IMR-90 (cell line): Measurements from ENCODE around the gene CTIF. TPM values are rescaled to one million over a fixed set of nuclear protein-coding genes. Genes with fewer than 3 reads are reported as not detected.

ENCODE experiments used
- ATAC-seq: fragments of 200-7000 bp; cut with Tn5 transposase; 2 replicates; pipeline ENCODE4 v1.9.1; 2020; ENCODE audit warnings: low read depth, mild to moderate bottlenecking, moderate library complexity
- BruUV-seq: library from RNA; stranded (reverse); fragments of 400-500 nt; replicated peaks from 2 replicates; lab custom pipeline; 2021; lab: Mats Ljungman, UMichigan
- CTCF ChIA-PET: fragments of 300-600 bp; formaldehyde crosslinking; extraction: SDS; loops from one replicate; lab custom pipeline; 2021; ENCODE audit warnings: antibody characterized with exemption; lab: Yijun Ruan, JAX
- POLR2A ChIA-PET: fragments of 300-600 bp; sonication (Branson Sonifier 250); formaldehyde crosslinking; loops from one replicate; lab custom pipeline; 2022; ENCODE audit warnings: antibody characterized with exemption; ENCODE audit not compliant: unreplicated experiment; lab: Charles Lee
- DNase-seq: peaks from one replicate; pipeline ENCODE4 v3.0.0; 2013
- H2AFZ ChIP-seq: replicated peaks from 2 replicates; pipeline ENCODE3; 2013; ENCODE audit warnings: low read length, mild to moderate bottlenecking; ENCODE audit not compliant: poor library complexity
- H2AK5ac ChIP-seq: 2 replicates; pipeline ENCODE4 v1.6.1; 2013; ENCODE audit warnings: low read depth, low read length, inconsistent platforms
- H2AK9ac ChIP-seq: replicated peaks from 2 replicates; pipeline ENCODE3; 2013; ENCODE audit warnings: mild to moderate bottlenecking, low read depth, low read length, moderate library complexity; ENCODE audit not compliant: poor library complexity
- H2BK120ac ChIP-seq: 2 replicates; pipeline ENCODE4 v1.6.1; 2013; ENCODE audit warnings: low read depth, low read length, inconsistent platforms
- H2BK15ac ChIP-seq: 3 replicates; pipeline ENCODE4 v1.6.1; 2013; ENCODE audit warnings: low read depth, low read length, inconsistent platforms
- H2BK20ac ChIP-seq: 2 replicates; pipeline ENCODE4 v1.6.1; 2013; ENCODE audit warnings: low read depth, mild to moderate bottlenecking, inconsistent platforms, low read length, moderate library complexity
- H2BK5ac ChIP-seq: 2 replicates; pipeline ENCODE4 v1.6.1; 2013; ENCODE audit warnings: mild to moderate bottlenecking, low read depth, low read length, inconsistent platforms; ENCODE audit not compliant: poor library complexity, severe bottlenecking
- H3K14ac ChIP-seq: replicated peaks from 2 replicates; pipeline ENCODE4 v1.6.1; 2013; ENCODE audit warnings: low read depth, low read length, inconsistent platforms
- H3K18ac ChIP-seq: 2 replicates; pipeline ENCODE4 v1.6.1; 2013; ENCODE audit warnings: low read depth, low read length, control low read depth
- H3K23ac ChIP-seq: 2 replicates; pipeline ENCODE4 v1.6.1; 2013; ENCODE audit warnings: low read depth, low read length, inconsistent platforms
- H3K27ac ChIP-seq: 2 replicates; pipeline ENCODE4 v1.5.1; 2013; ENCODE audit warnings: mild to moderate bottlenecking, control low read depth, low read length; ENCODE audit not compliant: insufficient read depth
- H3K27me3 ChIP-seq: 2 replicates; pipeline ENCODE4 v1.6.1; 2013; ENCODE audit warnings: low read length; ENCODE audit not compliant: control insufficient read depth, insufficient read depth
- H3K36me3 ChIP-seq: 2 replicates; pipeline ENCODE4 v1.6.1; 2013; ENCODE audit warnings: low read length, mixed read lengths; ENCODE audit not compliant: control insufficient read depth, insufficient read depth
- H3K4ac ChIP-seq: 2 replicates; pipeline ENCODE4 v1.6.1; 2013; ENCODE audit warnings: low read depth, low read length, inconsistent platforms
- H3K4me1 ChIP-seq: 2 replicates; pipeline ENCODE4 v1.6.1; 2013; ENCODE audit warnings: low read length, mixed read lengths; ENCODE audit not compliant: control insufficient read depth, insufficient read depth
- H3K4me2 ChIP-seq: 2 replicates; pipeline ENCODE4 v1.6.1; 2013; ENCODE audit warnings: low read depth, mild to moderate bottlenecking, control low read depth, low read length, moderate library complexity
- H3K4me3 ChIP-seq: 2 replicates; pipeline ENCODE4 v1.5.1; 2013; ENCODE audit warnings: low read depth, mild to moderate bottlenecking, control low read depth, low read length, moderate library complexity; ENCODE audit not compliant: insufficient read depth
- H3K56ac ChIP-seq: 2 replicates; pipeline ENCODE4 v1.6.1; 2013; ENCODE audit warnings: low read length, inconsistent platforms; ENCODE audit not compliant: insufficient read depth; ENCODE audit errors: extremely low read depth
- H3K79me1 ChIP-seq, 2 experiments: 2 replicates each; pipeline ENCODE4 v1.6.1; 2013; ENCODE audit warnings: low read length in 2 of 2, inconsistent platforms in 1 of 2, low read depth in 1 of 2
- H3K9ac ChIP-seq: 2 replicates; pipeline ENCODE4 v1.6.1; 2013; ENCODE audit warnings: low read depth, low read length, control low read depth
- H3K9me1 ChIP-seq: 2 replicates; pipeline ENCODE4 v1.6.1; 2013; ENCODE audit warnings: low read length, inconsistent platforms; ENCODE audit not compliant: insufficient read depth
- H3K9me3 ChIP-seq: 2 replicates; pipeline ENCODE4 v1.6.1; 2013; ENCODE audit warnings: low read length; ENCODE audit not compliant: control insufficient read depth, insufficient read depth
- H4K20me1 ChIP-seq: 2 replicates; pipeline ENCODE4 v1.6.1; 2013; ENCODE audit warnings: low read length, inconsistent platforms; ENCODE audit not compliant: insufficient read depth
- H4K5ac ChIP-seq: 2 replicates; pipeline ENCODE4 v1.6.1; 2013; ENCODE audit warnings: mild to moderate bottlenecking, low read depth, low read length, control low read depth
- H4K8ac ChIP-seq, 2 experiments: 2 replicates each; pipeline ENCODE4 v1.6.1; 2013; ENCODE audit warnings: low read depth in 2 of 2, low read length in 2 of 2, control low read depth in 1 of 2, inconsistent platforms in 1 of 2
- H4K91ac ChIP-seq: 2 replicates; pipeline ENCODE4 v1.6.1; 2013; ENCODE audit warnings: low read depth, low read length, inconsistent platforms; ENCODE audit not compliant: insufficient read depth
- CEBPB ChIP-seq: IDR thresholded peaks from 2 replicates; pipeline ENCODE4 v1.6.1; 2012; ENCODE audit warnings: low read depth, low read length, improper control_type of control experiment
- MAZ ChIP-seq: IDR thresholded peaks from 2 replicates; pipeline ENCODE4 v1.6.1; 2012; ENCODE audit warnings: low read depth, mild to moderate bottlenecking, low read length, improper control_type of control experiment, moderate library complexity, borderline replicate concordance
- POLR2A ChIP-seq: IDR thresholded peaks from 2 replicates; pipeline ENCODE4 v1.6.1; 2012; ENCODE audit warnings: mild to moderate bottlenecking, low read depth, low read length
- RAD21 ChIP-seq: IDR thresholded peaks from 2 replicates; pipeline ENCODE4 v1.6.1; 2012; ENCODE audit warnings: low read length, improper control_type of control experiment
- RCOR1 ChIP-seq: IDR thresholded peaks from 2 replicates; pipeline ENCODE4 v1.6.1; 2012; ENCODE audit warnings: mild to moderate bottlenecking, low read length, improper control_type of control experiment; ENCODE audit not compliant: insufficient replicate concordance
- RFX5 ChIP-seq: IDR thresholded peaks from 2 replicates; pipeline ENCODE4 v1.8.0; 2012; ENCODE audit warnings: low read depth, mild to moderate bottlenecking, low read length, moderate library complexity
- WGBS, 2 experiments: methylation state at CpG; one replicate each; pipeline versions ENCODE4 v1.1.5 to v1.1.7; 2013; ENCODE audit warnings: missing lambda C conversion rate in 2 of 2; ENCODE audit not compliant: insufficient read length in 1 of 2; ENCODE audit errors: extremely low coverage in 2 of 2; 5-methylcytosine and 5-hydroxymethylcytosine counted together
- dilution Hi-C: fragments of 300-500 bp; cut with HindIII; formaldehyde crosslinking; loops from one replicate; pipeline ENCODE4 v1.14.3; 2018; ENCODE audit warnings: low sequenced_read_pairs; ENCODE audit not compliant: unreplicated experiment
- in situ Hi-C: fragments of 300-500 bp; cut with MboI; formaldehyde crosslinking; loops from 3 replicates; pipeline ENCODE4 v1.14.3; 2019; ENCODE audit warnings: low sequenced_read_pairs, inconsistent platforms, mixed read lengths
- intact Hi-C: fragments of 100-400 bp; cut with micrococcal nuclease; formaldehyde crosslinking; loops from 2 replicates; pipeline ENCODE4 v1.10.0; 2022
- polyA plus RNA-seq, 3 experiments: library from polyadenylated mRNA; depleted of rRNA; stranded (reverse); fragments of >200 nt; gene quantifications; 2 replicates each; pipeline ENCODE4 v1.2.3, GENCODE V29; 2012; ENCODE audit warnings: low replicate concordance in 1 of 3
- total RNA-seq: library from RNA; depleted of rRNA; stranded (reverse); fragments of >200 nt; gene quantifications from 2 replicates; pipeline ENCODE4 v1.2.3, GENCODE V29; 2012

Gene CTIF
- total and polyA plus RNA-seq, 2 of the 4 experiments (the other 2 are of a cell fraction) = 25.1 to 57.0 TPM

GRCh38 chr18:48669991-48670750 is 131.3 kb downstream of the CTIF start (continued):
- TF ChIP-seq RAD21 (no peak), POLR2A (no peak)

GRCh38 chr18:48670751-48671560 is 132.1 kb downstream of the CTIF start:
- Histone ChIP-seq H2BK20ac (no peak overlapping the region), H3K9me1 (no peaks in the 10 kb centered on the region), H3K9ac (no peak overlapping the region), H4K20me1 (peaks cover 43% of the 10 kb centered on the region), H3K4me2 (no peak overlapping the region), H2AFZ (no peak overlapping the region), H3K4me1 (peaks cover 13% of the 10 kb centered on the region), H3K27ac (no peak overlapping the region), H3K56ac (no peak overlapping the region), H3K23ac (no peak overlapping the region), H2BK5ac (no peak overlapping the region), H3K4ac (no peak overlapping the region), H3K18ac (no peak overlapping the region), H3K9me3 (peaks cover 2% of the 10 kb centered on the region; the same call in 1 of the 2 replicates), H2BK15ac (no peak overlapping the region), H4K5ac (no peak overlapping the region), H4K8ac (no peak overlapping the region), H2AK9ac (no peak overlapping the region), H3K14ac (no peak overlapping the region), H4K91ac (no peak overlapping the region), H3K4me3 (no peak overlapping the region), H3K27me3 (no peaks in the 10 kb centered on the region), H2BK120ac (no peak overlapping the region), H2AK5ac (no peak overlapping the region), H3K79me1 (peaks cover 22 to 87% of the 10 kb centered on the region in 2 experiments), H3K36me3 (peaks cover 42% of the 10 kb centered on the region)
- ATAC-seq (no peak), DNase-seq (no peak)
- no TSS peak for BruUV-seq
- TF ChIP-seq RCOR1 (no peak), RFX5 (no peak), MAZ (no peak), RAD21 (no peak), CEBPB (no peak)
- intact Hi-C loops (no loop called here), dilution Hi-C loops (no loop called here), in situ Hi-C loops (loop anchor here (10.0 kb wide), 2 partner anchors 504 to 744 kb away; no protein-coding TSS in a partner anchor)
- ChIA-PET CTCF (no interaction called here), POLR2A (no interaction called here)
- WGBS, 2 experiments = no CpG with 5 or more reads among the region's 4 CpGs
